AG09309 (cell line): ENCODE results near the gene PLAC9.

Experiments
- DNase-seq: peaks from one replicate; pipeline ENCODE4 v3.0.0-alpha.2; 2010; ENCODE audit warnings: low read depth
- H3K4me3 ChIP-seq: 2 replicates; pipeline ENCODE4 v1.5.1; 2011; ENCODE audit warnings: mild to moderate bottlenecking, low read depth, low read length, moderate library complexity; ENCODE audit not compliant: control insufficient read depth
- TF ChIP-seq, protein P1 (sequence below): IDR thresholded peaks from 2 replicates; pipeline ENCODE4 v1.5.1; 2011; ENCODE audit warnings: mild to moderate bottlenecking, low read depth, low read length, inconsistent platforms; ENCODE audit not compliant: insufficient read depth, control insufficient read depth; ENCODE audit errors: missing control alignments

Gene PLAC9

DNA sequence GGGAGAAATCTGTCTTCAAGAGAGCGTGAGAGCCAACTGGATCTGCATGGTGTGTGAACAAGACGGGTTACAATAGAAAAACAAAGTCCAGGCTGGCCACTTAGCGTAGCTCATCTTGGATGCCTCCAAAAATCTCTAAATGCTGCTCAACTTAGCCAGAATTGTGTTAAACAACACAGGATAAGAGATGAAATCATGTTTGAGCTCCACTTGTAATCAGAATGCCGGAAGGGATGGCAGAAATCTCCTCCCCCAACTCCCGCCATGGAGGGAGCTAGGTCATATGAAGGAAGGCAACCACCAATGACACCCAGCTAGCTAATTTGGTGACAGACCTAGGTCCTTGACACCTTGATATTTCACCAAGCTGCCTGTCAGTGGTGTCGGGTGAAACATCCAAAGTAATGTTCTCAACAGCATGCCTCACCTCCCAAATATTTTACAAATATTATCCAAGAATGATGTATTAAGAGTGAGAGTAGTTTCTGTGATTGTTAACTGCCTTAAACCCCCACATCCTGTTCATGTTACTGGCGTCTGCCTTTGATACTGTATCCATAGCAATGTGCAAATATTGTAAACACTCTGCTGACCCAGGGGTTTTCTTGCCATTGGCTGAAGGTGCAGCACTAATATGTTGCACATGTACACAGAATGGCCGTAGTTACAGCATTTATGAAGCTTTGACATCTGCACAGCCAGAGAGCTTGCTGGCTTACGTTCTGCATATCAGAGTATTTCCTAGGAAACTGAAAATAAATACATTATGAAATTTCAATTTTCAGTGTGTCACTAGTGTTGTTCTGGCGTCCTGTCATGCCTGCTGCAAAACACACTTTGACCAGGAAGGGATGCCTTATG, 28.2 kb upstream of the PLAC9 start:
- TF ChIP-seq, protein P1, sequence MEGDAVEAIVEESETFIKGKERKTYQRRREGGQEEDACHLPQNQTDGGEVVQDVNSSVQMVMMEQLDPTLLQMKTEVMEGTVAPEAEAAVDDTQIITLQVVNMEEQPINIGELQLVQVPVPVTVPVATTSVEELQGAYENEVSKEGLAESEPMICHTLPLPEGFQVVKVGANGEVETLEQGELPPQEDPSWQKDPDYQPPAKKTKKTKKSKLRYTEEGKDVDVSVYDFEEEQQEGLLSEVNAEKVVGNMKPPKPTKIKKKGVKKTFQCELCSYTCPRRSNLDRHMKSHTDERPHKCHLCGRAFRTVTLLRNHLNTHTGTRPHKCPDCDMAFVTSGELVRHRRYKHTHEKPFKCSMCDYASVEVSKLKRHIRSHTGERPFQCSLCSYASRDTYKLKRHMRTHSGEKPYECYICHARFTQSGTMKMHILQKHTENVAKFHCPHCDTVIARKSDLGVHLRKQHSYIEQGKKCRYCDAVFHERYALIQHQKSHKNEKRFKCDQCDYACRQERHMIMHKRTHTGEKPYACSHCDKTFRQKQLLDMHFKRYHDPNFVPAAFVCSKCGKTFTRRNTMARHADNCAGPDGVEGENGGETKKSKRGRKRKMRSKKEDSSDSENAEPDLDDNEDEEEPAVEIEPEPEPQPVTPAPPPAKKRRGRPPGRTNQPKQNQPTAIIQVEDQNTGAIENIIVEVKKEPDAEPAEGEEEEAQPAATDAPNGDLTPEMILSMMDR = no peak
- peak; percentile 43 for DNase-seq
- H3K4me3 ChIP-seq = no peak overlapping the region

DNA sequence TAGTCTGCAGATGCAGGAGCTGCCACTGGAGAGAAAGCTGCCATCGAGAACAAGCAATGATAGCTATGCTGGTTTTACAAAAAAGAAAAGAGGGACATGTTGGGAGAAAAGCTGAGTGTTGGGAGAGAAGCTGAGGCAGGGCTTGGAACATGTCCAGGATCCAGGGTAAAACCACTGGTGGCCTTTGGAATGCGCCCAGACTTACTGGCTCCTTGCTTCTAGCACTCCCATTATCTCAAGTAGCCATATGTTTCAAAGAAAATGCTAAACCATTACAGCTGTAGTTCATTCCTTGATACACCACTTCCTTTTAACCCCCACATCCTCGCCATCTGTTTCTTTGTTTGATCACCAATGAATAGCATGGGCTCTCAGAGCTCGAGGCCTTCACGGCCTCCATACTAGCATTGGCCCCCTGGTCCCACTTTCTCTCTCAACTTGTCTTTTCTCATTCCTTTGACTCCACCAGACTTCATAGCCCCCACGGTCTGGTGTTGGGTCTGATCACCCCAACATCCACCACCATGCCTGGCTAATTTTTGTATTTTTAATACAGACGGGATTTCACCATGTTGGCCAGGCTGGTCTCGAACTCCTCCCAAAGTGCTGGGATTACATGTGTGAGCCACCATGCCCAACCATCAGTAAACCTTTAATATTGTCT, 23.8 kb upstream of the PLAC9 start:
- H3K4me3 ChIP-seq = no peak overlapping the region
- no peak for DNase-seq
- TF ChIP-seq, protein P1 = no peak

DNA sequence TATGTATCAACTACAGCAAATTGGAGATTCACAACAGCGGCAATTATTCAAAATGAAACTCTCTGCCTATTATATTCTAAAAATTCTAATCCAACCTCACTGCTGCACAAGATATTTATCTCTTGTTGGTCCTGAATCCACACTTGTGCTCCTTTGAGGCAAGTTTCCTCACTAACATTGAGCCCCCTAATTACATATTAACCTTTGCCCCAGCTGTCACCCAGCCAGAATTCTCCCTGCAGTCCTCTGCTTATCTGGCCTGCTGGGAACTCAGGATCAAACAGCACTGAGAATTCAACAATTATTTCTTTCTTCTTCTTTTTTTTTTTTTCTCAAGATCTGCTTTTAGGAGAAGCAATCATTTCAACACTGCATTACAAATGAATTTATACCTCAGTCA, 21.5 kb upstream of the PLAC9 start:
- DNase-seq = no peak
- TF ChIP-seq, protein P1 = no peak
- H3K4me3 ChIP-seq = no peak overlapping the region

DNA sequence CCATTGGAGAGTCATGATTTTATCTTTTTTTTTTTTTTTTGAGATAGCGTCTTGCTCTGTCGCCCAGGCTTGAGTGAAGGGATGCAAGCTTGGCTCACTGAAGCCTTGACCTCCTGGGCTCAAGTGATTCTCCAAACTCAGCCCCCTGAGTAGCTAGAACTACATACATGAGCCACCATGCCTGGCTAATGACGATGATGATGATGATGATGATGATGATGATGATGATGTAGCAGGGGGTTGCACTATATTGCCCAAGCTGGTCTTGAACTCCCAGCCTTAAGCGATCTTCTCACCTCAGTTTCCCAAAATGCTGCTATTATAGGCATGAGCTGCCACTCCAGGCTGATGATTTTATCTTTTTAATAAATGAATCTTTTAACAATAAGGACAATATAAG, 13.9 kb upstream of the PLAC9 start:
- TF ChIP-seq, protein P1 = no peak
- DNase-seq = no peak
- H3K4me3 ChIP-seq = no peak overlapping the region

DNA sequence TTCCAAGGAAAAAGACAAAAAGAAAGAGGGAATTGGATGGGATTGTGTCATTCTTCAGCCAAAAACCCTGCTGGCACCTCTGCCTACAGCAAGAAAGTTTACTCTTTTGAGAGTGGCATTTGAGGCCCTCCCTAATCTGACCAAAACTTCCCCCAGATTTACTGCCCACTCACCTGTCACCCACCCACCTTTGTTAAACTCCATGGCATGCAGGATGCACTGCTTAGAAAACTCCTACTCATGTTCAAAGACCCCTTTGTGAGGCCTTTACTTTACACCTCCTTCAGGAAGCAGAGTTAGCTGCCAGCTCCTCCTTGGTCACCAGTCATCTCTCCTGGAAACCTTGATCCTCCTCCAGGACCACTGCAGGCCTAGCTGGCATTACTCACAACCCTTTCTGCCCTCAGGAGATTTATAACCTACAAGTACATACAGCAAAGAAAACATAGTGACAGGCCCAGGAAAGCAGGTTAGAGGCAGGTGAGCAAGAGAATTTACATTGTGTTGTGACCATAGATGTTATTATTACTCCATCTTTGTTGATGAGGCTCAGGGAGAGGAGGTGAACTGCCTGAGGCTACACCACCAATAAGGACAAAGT, 10.3 kb upstream of the PLAC9 start:
- TF ChIP-seq, protein P1 = no peak
- DNase-seq = no peak
- H3K4me3 ChIP-seq = no peak overlapping the region

DNA sequence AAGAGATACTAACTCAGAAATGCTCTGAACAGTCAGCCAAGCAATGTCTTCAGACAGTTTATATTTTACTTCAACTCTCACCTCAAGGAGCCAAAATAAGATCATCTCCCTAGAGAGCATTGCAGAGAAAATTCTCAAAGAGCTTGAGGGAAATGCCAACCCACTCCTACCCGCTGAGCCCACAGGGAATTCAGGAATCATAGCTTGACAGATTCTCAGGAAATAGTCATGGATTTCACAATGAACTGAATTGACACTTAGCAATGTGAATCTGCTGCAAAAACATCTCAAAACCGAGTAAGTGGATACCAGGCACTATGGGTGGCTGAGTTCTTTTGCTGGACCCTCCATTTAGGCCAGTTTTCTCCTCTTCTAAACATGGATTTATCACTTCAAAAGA, 9.8 kb upstream of the PLAC9 start:
- TF ChIP-seq, protein P1 = no peak
- DNase-seq = no peak

More for the DNA sequence above, 9.8 kb upstream of the PLAC9 start:
- no peak overlapping the region for H3K4me3 ChIP-seq
